GM10248 (cell line): ENCODE results near the gene TLE1.

Source experiments
- CTCF ChIA-PET: fragments of 300-600 bp; sonication (Branson Sonifier 250); formaldehyde crosslinking; extraction: SDS; loops from one replicate; lab custom pipeline; 2021; ENCODE audit warnings: antibody characterized with exemption; lab: Yijun Ruan, JAX
- POLR2A ChIA-PET: fragments of 350-650 bp; sonication (Branson Sonifier 250); formaldehyde crosslinking; extraction: SDS; loops from one replicate; lab custom pipeline; 2020; ENCODE audit warnings: antibody characterized with exemption; lab: Yijun Ruan, JAX
- DNase-seq: peaks from one replicate; pipeline ENCODE4 v3.0.0; 2012; ENCODE audit errors: extremely low spot score
- TF ChIP-seq, protein P1 (sequence below): IDR thresholded peaks from 2 replicates; pipeline ENCODE4 v1.5.1; 2012; ENCODE audit warnings: mild to moderate bottlenecking, low read depth; ENCODE audit errors: extremely low read depth, missing control alignments, control extremely low read depth

Gene TLE1

DNA sequence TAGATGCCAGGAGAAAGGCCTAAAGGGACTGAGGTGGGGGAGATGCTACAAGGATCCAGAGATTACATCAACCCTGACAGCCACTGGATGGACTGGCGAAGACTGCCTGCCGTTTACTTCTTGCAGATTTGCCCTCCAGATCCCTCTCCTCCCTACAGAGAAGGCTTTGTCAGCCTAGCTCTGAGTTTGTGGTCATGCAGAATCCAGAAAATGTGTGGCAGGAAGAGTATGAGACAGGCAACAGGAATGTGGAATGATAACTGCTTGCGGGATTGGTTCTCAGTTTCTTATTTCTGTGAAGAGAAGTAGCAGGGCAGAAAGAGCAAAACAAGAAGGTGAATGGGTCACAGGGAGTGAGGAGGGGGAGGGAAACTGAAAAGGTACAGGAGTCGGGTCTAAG, 129.6 kb downstream of the TLE1 start:
- POLR2A ChIA-PET, result no interaction called here
- no peak for DNase-seq
- TF ChIP-seq, protein P1, sequence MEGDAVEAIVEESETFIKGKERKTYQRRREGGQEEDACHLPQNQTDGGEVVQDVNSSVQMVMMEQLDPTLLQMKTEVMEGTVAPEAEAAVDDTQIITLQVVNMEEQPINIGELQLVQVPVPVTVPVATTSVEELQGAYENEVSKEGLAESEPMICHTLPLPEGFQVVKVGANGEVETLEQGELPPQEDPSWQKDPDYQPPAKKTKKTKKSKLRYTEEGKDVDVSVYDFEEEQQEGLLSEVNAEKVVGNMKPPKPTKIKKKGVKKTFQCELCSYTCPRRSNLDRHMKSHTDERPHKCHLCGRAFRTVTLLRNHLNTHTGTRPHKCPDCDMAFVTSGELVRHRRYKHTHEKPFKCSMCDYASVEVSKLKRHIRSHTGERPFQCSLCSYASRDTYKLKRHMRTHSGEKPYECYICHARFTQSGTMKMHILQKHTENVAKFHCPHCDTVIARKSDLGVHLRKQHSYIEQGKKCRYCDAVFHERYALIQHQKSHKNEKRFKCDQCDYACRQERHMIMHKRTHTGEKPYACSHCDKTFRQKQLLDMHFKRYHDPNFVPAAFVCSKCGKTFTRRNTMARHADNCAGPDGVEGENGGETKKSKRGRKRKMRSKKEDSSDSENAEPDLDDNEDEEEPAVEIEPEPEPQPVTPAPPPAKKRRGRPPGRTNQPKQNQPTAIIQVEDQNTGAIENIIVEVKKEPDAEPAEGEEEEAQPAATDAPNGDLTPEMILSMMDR, result no peak
- CTCF ChIA-PET, result no interaction called here

DNA sequence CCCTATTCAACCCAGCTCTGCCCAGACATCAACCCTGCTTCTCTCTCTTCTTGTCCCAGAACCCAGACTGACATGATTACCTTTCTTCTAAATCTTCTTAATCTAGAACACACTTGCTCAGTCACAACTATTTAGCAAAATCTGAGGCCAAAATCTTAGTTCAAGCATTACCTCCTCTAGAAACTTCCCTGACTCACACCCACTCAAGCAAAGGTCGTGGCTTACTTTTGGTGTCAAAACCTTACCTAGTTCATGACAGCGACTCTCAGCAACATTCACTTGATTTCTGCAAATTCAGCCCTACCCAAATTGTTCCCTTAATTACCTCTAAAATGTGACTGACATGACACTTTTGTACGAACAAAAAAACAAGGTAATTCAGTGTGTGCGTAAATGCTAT, 130.2 kb downstream of the TLE1 start:
- TF ChIP-seq, protein P1, result no peak
- CTCF ChIA-PET, result no interaction called here
- DNase-seq, result no peak
- POLR2A ChIA-PET, result no interaction called here

DNA sequence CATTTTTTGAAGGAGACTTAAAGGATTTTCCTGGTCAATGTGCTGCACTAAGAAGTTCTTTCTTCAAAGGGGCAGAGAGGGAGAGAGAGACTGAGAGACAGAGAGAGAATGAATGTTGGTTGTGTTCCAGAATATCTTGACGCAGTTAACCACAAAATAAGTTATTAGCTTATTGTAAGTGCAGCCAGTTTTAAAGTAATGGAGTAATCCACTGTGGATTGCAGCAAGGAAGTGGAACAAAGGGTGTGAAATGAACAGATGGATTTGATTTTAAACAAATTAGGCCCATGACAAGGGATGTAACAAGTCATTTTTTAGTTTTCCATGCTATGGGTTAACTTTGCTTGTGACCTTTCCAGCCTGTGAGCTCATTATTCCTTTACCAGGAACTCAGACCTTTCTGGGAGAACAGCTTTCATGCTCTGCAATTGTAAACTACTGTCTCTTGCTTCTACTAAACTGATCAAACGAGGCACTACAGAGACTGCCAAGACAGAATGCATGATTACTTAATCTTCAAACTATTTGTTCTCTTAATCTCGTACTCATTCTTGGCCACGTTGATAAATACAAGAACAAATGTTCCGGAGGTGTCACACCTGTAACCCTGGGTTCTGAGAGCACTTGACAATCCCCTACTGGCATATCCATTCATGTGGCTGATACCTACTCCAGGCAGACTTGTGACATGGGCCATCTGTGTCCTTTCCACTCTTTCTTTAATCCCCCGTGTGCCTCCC, 131.1 kb downstream of the TLE1 start:
- CTCF ChIA-PET, result no interaction called here
- no peak for DNase-seq
- TF ChIP-seq, protein P1, result no peak
- POLR2A ChIA-PET, result no interaction called here

DNA sequence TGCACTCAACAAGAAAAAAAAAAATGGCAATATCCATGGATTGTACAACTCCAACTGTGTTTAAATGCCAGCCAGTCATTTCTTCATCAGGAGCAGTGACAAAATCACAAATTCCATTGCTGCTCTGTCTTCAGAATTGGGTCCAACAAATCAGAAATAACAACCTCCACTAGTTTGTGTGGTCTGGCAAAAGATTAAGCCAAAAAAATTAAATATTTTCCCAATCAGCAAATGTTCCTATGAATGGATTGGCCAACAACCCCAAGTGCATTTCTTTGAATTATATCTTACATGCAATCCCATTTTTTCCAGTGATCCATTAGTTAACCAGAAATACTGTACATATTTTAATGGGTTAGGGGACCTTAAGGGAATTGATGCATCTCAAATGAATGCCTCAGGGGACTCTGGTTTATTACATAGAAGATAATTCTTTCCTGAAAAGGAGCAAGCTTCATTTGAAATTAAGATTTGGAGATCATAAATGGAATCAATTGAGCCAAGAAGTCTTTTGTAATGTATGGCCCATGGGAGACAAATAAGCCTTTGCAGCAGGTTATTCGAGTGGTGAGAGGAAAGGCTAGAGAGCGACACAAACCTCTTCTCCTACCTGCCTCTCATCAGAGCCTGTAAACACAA, 131.8 kb downstream of the TLE1 start:
- no peak for DNase-seq
- TF ChIP-seq, protein P1, result no peak
- ChIA-PET POLR2A (no interaction called here), CTCF (no interaction called here)

DNA sequence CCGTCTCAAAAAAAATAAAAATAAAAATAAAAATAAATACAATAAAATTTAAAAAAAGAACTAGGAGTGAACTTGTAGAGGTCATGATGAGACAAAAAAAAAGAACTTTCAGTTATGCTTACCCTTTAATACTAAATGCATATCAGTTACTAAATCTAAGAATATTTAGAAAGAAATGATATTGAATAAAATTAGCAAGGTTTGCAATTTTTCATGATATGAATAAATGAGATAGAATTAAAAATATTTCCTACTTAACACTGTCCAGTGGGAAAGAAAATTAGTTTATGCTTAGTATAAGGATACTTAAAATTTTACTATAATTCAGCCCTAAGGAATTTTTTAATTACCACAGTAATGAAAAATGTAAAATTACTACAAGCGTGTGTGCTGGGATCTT, 132.4 kb downstream of the TLE1 start:
- POLR2A ChIA-PET, result no interaction called here
- no peak for DNase-seq

DNA sequence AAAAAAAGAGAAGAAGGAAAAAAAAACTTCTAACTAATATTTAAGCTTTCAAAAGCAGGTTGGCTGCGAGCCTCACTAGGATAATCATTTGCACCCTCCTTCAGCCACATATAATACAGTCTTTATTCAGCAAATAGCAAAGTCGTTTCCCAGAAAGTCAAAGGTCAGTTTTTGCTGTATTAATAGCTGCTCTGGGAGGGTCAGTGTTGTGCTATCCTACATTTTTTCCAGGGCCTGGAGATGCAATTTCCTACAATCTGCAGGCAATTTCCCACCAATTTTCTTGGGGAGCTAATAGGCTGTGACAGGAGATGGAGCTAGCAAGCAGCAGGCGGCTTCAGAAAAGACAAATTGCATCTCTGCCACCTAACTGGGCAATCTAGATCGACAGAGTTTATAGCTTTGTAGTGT, 136.8 kb downstream of the TLE1 start:
- TF ChIP-seq, protein P1, result no peak
- POLR2A ChIA-PET, result no interaction called here
- no peak for DNase-seq
- CTCF ChIA-PET, result interaction anchor here (1.1 to 1.5 kb wide), 2 partner anchors 20 to 43 kb away, joined by 3 read pairs; no protein-coding TSS in a partner anchor

More for the DNA sequence above, 132.4 kb downstream of the TLE1 start:
- TF ChIP-seq, protein P1, result no peak
- CTCF ChIA-PET, result no interaction called here
